ENCODE results near the gene RERE.

RERE gene

GRCh38 chr1:8747879-8748825 lies 69.3 kb downstream of the RERE start:
- peaks cover 7% of the 10 kb centered on the region; the same call in 1 of the 2 replicates for H3K79me2 ChIP-seq (ENCODE audit: control insufficient read depth, low read length)
- no peak overlapping the region for H3K4me3 ChIP-seq (ENCODE audit: low read length)
- H3K9me3 ChIP-seq (ENCODE audit: control insufficient read depth, insufficient read depth, low read length) = no peaks in the 10 kb centered on the region
- H3K27ac ChIP-seq (ENCODE audit: low read depth, low read length) = no peak overlapping the region
- no peaks in the 10 kb centered on the region for H3K36me3 ChIP-seq (ENCODE audit: control insufficient read depth, low read length)
- no peaks in the 10 kb centered on the region for H3K9me2 ChIP-seq (replicated peaks; ENCODE audit: control insufficient read depth, low read length)
- no peaks in the 10 kb centered on the region for H3K27me3 ChIP-seq (ENCODE audit: control insufficient read depth, low read length)
- H3F3A ChIP-seq (ENCODE audit: control insufficient read depth, insufficient read depth) = no peaks in the 10 kb centered on the region
- no peaks in the 10 kb centered on the region for H4K20me1 ChIP-seq (ENCODE audit: control insufficient read depth, insufficient read depth, low read depth, low read length)
- H3K4me2 ChIP-seq (ENCODE audit: low read length) = no peak overlapping the region
- no peaks in the 10 kb centered on the region for H3K4me1 ChIP-seq (ENCODE audit: control insufficient read depth, low read length)
- TF ChIP-seq EZH2phosphoT487 (IDR thresholded peaks at IDR 0.05; ENCODE audit: borderline replicate concordance, low read length) (no peak), CTCF (IDR thresholded peaks at IDR 0.05; ENCODE audit: low read depth, low read length, poor library complexity, severe bottlenecking) (no peak)

- Histone ChIP-seq H3K4me3 (ENCODE audit: low read length) (no peak overlapping the region), H3K36me3 (ENCODE audit: control insufficient read depth, low read length) (no peaks in the 10 kb centered on the region), H3K9me2 (replicated peaks; ENCODE audit: control insufficient read depth, low read length) (no peaks in the 10 kb centered on the region), H3K27me3 (ENCODE audit: control insufficient read depth, low read length) (no peaks in the 10 kb centered on the region), H3K4me2 (ENCODE audit: low read length) (no peak overlapping the region), H3F3A (ENCODE audit: control insufficient read depth, insufficient read depth) (no peaks in the 10 kb centered on the region), H3K4me1 (ENCODE audit: control insufficient read depth, low read length) (no peaks in the 10 kb centered on the region), H3K27ac (ENCODE audit: low read depth, low read length) (no peak overlapping the region), H3K79me2 (ENCODE audit: control insufficient read depth, low read length) (peaks cover 14% of the 10 kb centered on the region), H4K20me1 (ENCODE audit: control insufficient read depth, insufficient read depth, low read depth, low read length) (no peaks in the 10 kb centered on the region), H3K9me3 (ENCODE audit: control insufficient read depth, insufficient read depth, low read length) (no peaks in the 10 kb centered on the region)
- TF ChIP-seq EZH2phosphoT487 (IDR thresholded peaks at IDR 0.05; ENCODE audit: borderline replicate concordance, low read length) = no peak
- no peak for TF ChIP-seq CTCF (IDR thresholded peaks at IDR 0.05; ENCODE audit: low read depth, low read length, poor library complexity, severe bottlenecking)
These were observed 70.9 kb downstream of the RERE start for GRCh38 chr1:8746554-8746953.

GRCh38 chr1:8745749-8746390 lies 71.6 kb downstream of the RERE start:
- Histone ChIP-seq H4K20me1 (ENCODE audit: control insufficient read depth, insufficient read depth, low read depth, low read length) (no peaks in the 10 kb centered on the region), H3K27me3 (ENCODE audit: control insufficient read depth, low read length) (no peaks in the 10 kb centered on the region), H3K79me2 (ENCODE audit: control insufficient read depth, low read length) (peaks cover 17% of the 10 kb centered on the region), H3K36me3 (ENCODE audit: control insufficient read depth, low read length) (no peaks in the 10 kb centered on the region), H3K9me2 (replicated peaks; ENCODE audit: control insufficient read depth, low read length) (no peaks in the 10 kb centered on the region), H3K4me1 (ENCODE audit: control insufficient read depth, low read length) (no peaks in the 10 kb centered on the region), H3F3A (ENCODE audit: control insufficient read depth, insufficient read depth) (no peaks in the 10 kb centered on the region), H3K4me3 (ENCODE audit: low read length) (no peak overlapping the region), H3K27ac (ENCODE audit: low read depth, low read length) (no peak overlapping the region), H3K4me2 (ENCODE audit: low read length) (no peak overlapping the region), H3K9me3 (ENCODE audit: control insufficient read depth, insufficient read depth, low read length) (no peaks in the 10 kb centered on the region)
- TF ChIP-seq CTCF (IDR thresholded peaks at IDR 0.05; ENCODE audit: low read depth, low read length, poor library complexity, severe bottlenecking) (no peak), EZH2phosphoT487 (IDR thresholded peaks at IDR 0.05; ENCODE audit: borderline replicate concordance, low read length) (no peak)
